Raji (cell line): ENCODE results near the gene IMMP1L.

ENCODE experiments used
- POLR2A ChIP-seq: IDR thresholded peaks from 2 replicates; pipeline ENCODE4 v1.6.1; 2011; ENCODE audit warnings: low read depth, low read length, control low read depth; ENCODE audit not compliant: insufficient read depth

IMMP1L gene

GRCh38 chr11:31480930-31481329 lies 28.5 kb downstream of the IMMP1L start:
- no peak for TF ChIP-seq POLR2A

DNA sequence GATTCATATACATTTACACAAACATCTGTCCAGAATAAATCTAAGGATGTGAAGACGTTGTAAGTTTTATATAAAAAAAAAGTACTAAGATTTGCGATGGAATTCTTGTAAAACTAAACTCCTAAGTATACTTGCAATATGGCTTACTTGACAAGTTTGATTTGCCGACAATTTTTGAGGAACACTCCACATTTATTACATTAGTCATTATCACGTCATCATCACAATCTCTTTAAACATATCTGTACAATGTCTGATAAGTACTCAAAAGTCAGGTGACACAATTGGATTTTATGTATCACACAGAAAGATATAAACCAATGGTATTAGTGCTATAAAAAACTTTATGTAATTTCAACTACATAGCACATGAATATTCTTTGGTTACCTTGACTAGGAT lies 30.4 kb downstream of the IMMP1L start:
- TF ChIP-seq POLR2A, result no peak

GRCh38 chr11:31478223-31478590 lies 31.2 kb downstream of the IMMP1L start:
- TF ChIP-seq POLR2A, result no peak

GRCh38 chr11:31477528-31478222 lies 31.7 kb downstream of the IMMP1L start:
- TF ChIP-seq POLR2A, result no peak

DNA sequence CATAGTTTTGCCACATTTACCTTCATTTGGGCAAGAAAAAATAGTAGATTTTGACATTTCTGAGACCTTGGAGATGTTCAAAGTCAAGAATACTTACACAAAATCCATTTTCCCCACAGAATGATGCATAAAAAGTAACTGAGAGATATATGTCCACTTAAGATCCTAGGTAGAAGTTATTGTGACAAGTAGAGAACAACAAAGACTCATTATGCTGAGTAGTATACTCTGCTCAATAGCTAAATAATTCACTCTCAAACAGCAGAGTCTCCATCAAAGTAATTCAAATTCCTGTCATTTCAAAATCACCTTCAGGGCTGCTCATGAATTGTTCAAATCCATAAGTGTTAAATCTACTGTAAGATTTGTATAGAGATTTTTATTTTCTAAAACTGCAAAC lies 35.3 kb downstream of the IMMP1L start:
- no peak for TF ChIP-seq POLR2A

- no peak for TF ChIP-seq POLR2A
Measured at GRCh38 chr11:31464436-31464835, 45.0 kb downstream of the IMMP1L start.

- no peak for TF ChIP-seq POLR2A
Measured at GRCh38 chr11:31455177-31455576, 54.2 kb downstream of the IMMP1L start.

DNA sequence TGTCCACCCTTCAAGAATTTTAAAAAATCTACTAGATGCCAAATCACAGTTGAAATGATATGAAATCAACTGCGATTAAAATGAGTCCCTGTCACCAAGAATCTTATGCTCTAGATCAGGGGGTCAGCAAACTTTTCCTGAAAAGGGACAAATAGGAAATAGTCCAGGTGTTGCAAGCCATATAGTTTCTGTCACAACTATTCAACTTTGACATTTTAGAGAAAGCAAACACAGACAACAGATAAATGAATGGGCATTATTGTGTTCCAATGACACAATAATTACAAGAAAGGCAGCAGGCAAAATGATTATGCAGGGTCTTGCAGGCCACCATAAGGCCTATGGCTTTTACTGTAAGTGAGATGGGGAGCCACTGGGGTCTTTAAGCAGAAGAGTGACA lies 58.6 kb downstream of the IMMP1L start:
- no peak for TF ChIP-seq POLR2A

- TF ChIP-seq POLR2A, result no peak
Measured at GRCh38 chr11:31449040-31449439, 60.4 kb downstream of the IMMP1L start.

DNA sequence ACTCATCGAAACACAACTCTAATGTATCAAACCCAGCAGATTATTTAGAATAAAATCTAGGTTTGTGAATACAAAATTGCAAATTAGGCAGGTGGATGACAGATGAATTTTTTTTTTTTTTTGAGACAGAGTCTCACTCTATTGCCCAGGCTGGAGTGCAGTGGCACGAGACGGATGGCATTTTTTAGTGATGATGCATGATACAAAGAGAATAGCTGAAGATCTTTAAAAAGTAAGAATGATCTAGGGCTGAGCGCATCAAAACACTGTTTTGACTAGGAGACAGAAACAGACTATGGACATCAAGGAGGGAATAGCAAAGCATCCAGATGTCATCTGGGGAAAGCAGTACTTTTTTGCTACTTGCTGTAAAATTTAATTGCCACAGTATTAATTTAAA lies 63.8 kb downstream of the IMMP1L start:
- TF ChIP-seq POLR2A, result no peak

DNA sequence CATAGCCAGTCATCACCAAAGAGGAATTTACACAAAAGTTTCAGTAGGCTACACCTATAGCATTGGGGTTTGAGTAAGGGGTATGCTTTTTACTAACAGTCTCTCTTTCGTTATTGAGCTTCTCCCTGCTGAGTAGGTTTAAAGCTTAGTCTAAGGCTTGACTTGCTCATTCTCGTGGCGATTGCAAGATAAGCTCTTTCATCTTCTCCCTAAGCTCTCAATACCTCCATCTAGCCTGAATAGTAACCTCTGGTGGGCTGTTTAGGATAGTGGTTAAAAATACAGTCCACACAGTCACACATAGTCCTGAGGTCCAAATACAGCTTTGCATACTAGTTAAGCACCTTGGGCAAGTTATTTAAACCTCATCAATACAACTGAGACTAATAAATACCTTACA lies 65.6 kb downstream of the IMMP1L start:
- TF ChIP-seq POLR2A, result no peak

DNA sequence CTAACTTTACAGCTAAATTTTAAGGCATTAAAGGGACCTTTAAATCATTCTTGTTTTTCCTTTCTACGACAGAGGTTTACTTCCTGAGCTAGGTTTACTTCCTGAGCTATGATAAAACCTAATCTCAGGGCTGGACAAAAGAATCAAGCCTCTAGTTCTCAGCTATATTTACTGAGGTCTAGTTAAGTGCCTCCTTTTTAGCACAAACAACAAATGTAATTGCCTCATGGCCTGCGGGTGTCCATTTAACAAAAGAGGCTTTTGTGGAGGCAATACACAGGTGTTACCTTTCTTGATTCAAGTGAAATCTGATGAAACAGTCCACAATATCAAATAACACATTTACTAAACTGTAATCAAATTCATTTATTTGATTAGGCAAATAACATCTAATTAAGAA lies 67.3 kb downstream of the IMMP1L start:
- TF ChIP-seq POLR2A, result no peak

- no peak for TF ChIP-seq POLR2A
Measured at GRCh38 chr11:31441296-31441695, 68.1 kb downstream of the IMMP1L start.

GRCh38 chr11:31437742-31438435 lies 71.5 kb downstream of the IMMP1L start:
- no peak for TF ChIP-seq POLR2A

- no peak for TF ChIP-seq POLR2A
Measured at GRCh38 chr11:31433851-31434250, 75.6 kb downstream of the IMMP1L start.

- TF ChIP-seq POLR2A, result no peak
Measured at GRCh38 chr11:31424652-31425051, 84.8 kb downstream of the IMMP1L start.

- TF ChIP-seq POLR2A, result no peak
Measured at GRCh38 chr11:31422703-31423102, 86.7 kb downstream of the IMMP1L start.

DNA sequence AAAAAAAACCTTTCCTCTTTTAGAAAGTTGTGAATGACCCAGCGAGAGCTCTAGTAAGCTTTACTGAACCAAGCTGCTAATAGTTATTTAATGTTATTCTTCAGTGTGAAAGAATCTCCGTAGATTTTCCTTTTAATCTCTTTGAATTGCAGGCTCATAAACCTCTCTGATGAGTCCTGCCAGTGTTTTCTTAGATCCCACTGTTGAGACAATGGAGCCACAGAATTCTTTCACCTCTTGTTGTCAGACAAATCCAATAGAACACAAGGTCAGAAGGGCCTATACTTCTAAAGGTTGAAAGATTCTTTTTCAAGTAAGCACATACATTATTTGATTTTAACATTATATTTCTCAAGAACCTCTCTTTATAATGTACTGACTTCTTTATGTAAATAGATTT lies 87.6 kb downstream of the IMMP1L start:
- no peak for TF ChIP-seq POLR2A

DNA sequence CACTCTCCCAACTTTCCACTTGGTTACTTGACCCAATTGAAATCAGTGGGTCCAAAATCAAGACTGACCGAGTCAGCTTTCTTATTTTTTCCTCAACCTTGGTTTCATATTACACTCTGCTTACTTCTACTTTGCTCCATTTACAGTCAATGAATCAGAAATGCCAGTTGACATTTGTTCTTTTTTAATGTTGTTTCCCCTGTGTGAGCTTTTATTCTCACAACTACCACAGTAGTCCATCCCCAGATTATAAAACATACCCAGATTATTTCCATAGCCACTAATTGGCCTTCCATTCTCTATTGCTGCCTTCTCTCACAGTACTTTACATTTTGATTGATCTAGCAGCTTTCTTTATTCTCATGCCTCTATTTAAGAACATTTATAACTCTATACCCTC lies 89.8 kb downstream of the IMMP1L start:
- no peak for TF ChIP-seq POLR2A
